ENCODE results near the gene NAA40. TPM values are rescaled to one million over a fixed set of nuclear protein-coding genes. Genes with fewer than 3 reads are reported as not detected.

NAA40 gene
- total RNA-seq, 4 donors from 2014 or later = 4.6 to 11.2 (median 7.4) TPM

DNA sequence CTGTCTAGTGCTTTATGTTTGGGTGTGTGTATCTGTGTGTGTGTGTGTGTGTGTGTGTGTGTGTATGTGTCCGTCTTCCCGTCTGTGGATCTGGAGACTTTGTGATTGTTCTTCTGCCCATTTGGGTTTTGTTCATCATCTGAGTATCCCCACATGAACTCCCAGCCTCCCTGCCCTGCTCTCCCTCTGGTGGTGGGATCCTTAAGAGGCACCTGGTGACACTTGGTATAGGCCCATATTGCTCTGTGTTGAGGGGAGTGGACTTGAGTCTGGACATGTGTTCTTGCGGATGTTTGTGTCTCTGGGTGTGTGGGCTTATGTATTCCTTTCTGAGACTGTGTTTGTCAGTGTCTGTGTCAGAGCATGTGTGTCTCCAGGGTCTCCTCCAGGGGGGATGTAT lies 37.1 kb upstream of the NAA40 start:
- TF ChIP-seq, protein P1, sequence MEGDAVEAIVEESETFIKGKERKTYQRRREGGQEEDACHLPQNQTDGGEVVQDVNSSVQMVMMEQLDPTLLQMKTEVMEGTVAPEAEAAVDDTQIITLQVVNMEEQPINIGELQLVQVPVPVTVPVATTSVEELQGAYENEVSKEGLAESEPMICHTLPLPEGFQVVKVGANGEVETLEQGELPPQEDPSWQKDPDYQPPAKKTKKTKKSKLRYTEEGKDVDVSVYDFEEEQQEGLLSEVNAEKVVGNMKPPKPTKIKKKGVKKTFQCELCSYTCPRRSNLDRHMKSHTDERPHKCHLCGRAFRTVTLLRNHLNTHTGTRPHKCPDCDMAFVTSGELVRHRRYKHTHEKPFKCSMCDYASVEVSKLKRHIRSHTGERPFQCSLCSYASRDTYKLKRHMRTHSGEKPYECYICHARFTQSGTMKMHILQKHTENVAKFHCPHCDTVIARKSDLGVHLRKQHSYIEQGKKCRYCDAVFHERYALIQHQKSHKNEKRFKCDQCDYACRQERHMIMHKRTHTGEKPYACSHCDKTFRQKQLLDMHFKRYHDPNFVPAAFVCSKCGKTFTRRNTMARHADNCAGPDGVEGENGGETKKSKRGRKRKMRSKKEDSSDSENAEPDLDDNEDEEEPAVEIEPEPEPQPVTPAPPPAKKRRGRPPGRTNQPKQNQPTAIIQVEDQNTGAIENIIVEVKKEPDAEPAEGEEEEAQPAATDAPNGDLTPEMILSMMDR (IDR thresholded peaks at IDR 0.05; ENCODE audit: low read depth) = no peak

DNA sequence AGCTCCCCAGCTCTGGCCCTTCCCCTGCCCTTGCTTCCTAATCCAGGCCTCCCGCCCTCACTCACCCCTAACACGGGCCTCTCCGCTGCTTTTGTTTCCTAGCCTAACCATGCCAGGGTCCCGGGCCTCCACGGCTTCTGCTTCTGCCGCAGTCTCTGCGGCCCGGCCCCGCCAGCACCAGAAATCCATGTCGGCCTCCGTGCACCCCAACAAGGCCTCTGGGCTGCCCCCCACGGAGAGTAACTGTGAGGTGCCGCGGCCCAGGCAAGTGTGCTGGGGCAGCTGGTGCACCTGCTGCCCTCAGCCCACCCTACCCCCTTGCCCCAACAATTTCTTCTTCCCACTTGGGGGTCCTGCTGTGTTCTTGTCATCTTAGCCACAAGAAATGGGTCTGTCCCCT lies 34.9 kb upstream of the NAA40 start:
- TF ChIP-seq, protein P1 (IDR thresholded peaks at IDR 0.05; ENCODE audit: low read depth) = no peak

DNA sequence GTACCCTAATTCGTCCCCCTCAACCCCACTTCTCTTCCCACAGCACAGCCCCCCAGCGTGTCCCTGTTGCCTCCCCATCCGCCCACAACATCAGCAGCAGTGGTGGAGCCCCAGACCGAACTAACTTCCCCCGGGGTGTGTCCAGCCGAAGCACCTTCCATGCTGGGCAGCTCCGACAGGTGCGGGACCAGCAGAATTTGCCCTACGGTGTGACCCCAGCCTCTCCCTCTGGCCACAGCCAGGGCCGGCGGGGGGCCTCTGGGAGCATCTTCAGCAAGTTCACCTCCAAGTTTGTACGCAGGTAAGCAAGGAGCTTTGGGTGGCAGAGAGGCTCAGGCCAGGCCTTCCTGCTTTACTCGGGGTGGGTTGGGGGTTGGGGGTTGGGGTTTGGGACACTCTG lies 34.1 kb upstream of the NAA40 start:
- TF ChIP-seq, protein P1 (IDR thresholded peaks at IDR 0.05; ENCODE audit: low read depth) = no peak

DNA sequence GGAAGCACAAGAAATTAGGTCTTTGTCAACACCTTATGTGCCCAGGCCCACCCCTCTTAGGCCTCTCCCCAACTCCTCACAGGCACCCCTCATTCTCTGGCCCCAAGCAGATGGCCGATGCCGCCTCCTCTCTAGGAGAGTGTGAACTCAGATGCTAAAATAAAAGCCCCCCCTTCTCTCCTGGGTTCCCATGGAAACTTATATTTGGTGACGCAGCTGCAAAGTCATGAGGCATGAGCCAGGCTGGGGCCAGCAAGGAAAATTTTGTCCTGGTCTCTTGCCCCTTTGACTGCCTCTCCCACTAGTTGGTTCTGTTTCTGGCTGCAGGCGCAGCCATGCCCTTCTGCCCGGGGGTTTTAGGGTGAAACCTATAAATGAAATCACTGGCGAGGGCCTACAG lies 33.6 kb upstream of the NAA40 start:
- TF ChIP-seq, protein P1 (IDR thresholded peaks at IDR 0.05; ENCODE audit: low read depth) = no peak

DNA sequence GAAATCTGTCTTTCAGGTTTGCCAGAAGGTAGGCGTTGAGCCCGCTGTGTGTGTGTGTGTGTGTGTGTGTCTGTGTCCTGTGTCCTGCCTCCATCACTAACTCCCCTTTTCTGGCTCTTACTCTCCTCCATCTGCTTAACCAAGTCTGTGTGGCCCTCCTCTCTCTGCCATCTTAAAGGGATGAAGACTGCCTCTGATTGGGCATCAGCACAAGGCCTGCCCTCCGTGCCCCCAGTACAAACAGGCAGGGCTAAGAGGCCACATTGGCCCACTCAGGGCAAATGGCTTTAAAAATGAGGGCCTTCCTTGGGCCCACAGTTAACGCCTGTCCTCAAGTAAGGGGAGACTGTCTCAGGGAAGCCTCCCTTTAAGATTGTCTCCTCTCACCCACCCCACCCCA lies 32.7 kb upstream of the NAA40 start:
- TF ChIP-seq, protein P1 (IDR thresholded peaks at IDR 0.05; ENCODE audit: low read depth) = no peak

DNA sequence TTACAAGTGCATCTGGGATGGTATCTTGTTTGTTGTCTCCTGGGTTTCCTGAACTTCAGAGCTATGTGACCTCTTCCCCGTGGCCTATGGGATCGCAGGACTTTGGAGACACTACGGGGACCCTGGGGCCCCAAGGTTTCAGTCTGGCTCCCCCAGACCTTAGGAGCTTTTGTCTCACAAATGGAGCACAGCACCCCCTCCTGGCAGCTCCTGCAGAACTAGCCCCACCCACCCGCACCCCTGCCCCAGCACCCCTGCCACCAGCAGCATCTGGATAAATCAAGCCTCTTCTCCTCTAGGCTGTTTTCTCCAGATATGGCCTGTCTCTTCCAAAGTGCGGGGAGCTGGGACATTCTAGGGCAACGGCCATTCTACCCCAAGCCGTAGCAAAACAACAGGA lies 32.2 kb upstream of the NAA40 start:
- TF ChIP-seq, protein P1 (IDR thresholded peaks at IDR 0.05; ENCODE audit: low read depth) = no peak

DNA sequence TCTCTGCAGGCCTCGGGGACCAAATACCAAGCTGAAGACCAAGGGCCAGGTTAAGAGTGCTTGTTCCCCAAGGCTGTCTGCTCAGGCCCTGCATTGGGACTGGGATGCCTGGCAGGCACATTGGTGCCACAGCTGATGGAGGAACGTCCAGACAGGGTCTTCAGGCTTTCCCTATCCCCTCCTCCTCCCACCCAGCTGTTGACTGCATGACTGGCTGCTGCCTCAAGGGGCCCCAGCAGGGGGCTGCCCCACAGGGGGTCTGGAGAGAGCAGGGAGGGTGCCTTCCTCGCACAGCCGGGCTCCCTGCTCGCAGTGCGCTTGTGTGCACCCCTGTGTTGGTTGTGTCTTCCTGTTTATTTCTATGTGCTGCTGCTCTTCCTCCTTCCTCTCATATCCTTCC lies 31.7 kb upstream of the NAA40 start:
- TF ChIP-seq, protein P1 (IDR thresholded peaks at IDR 0.05; ENCODE audit: low read depth) = no peak
